Brain microvascular endothelial cell (primary cell): ENCODE results near the gene SMS.

ENCODE experiments used
- DNase-seq: peaks from one replicate; pipeline ENCODE4 v3.0.0-alpha.2; 2020
- H3K27ac ChIP-seq: fragments of 250-450 bp; sonication (Bioruptor Pico); 2 replicates; pipeline ENCODE4 v1.5.1; 2020; ENCODE audit warnings: mild to moderate bottlenecking, moderate library complexity
- H3K27me3 ChIP-seq: fragments of 250-450 bp; sonication (Bioruptor Pico); replicated peaks from 2 replicates; pipeline ENCODE4 v1.5.1; 2020; ENCODE audit warnings: mild to moderate bottlenecking
- H3K36me3 ChIP-seq: fragments of 250-450 bp; sonication (Bioruptor Pico); replicated peaks from 2 replicates; pipeline ENCODE4 v1.5.1; 2020; ENCODE audit warnings: mild to moderate bottlenecking
- H3K4me3 ChIP-seq: 2 replicates; pipeline ENCODE4 v1.5.1; 2011; ENCODE audit warnings: low read depth, mild to moderate bottlenecking, control low read depth, low read length, moderate library complexity
- in situ Hi-C: cut with HindIII; loops from 2 replicates; pipeline ENCODE4 v1.10.0; 2017; ENCODE audit warnings: low sequenced_read_pairs, low pct_ligation_motif_present
- TF ChIP-seq, protein P1 (sequence below): IDR thresholded peaks from 2 replicates; pipeline ENCODE4 v1.5.1; 2011; ENCODE audit warnings: low read depth, mild to moderate bottlenecking, moderate library complexity, low read length, control low read depth, inconsistent platforms; ENCODE audit errors: missing control alignments

Gene SMS

DNA sequence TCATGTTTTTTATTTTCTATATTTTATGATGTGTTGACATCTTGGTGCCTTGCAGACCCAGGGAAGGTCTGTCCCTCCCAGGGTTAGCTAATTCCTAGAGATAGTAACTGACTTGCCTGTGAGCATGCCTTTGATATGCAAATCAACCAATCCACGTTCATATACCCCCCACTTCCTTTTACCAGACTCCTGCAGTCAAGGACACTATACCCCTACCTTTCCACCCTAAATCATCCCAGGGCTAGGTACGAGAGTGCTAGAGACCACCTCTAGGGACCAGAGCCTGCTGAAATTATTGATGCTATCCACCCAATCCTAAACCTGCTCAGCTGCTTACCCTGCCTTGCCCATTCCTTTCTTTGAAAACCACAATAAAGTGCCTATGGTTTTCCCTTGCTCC lies 84.1 kb downstream of the SMS start:
- H3K36me3 ChIP-seq: no peaks in the 10 kb centered on the region
- TF ChIP-seq, protein P1, sequence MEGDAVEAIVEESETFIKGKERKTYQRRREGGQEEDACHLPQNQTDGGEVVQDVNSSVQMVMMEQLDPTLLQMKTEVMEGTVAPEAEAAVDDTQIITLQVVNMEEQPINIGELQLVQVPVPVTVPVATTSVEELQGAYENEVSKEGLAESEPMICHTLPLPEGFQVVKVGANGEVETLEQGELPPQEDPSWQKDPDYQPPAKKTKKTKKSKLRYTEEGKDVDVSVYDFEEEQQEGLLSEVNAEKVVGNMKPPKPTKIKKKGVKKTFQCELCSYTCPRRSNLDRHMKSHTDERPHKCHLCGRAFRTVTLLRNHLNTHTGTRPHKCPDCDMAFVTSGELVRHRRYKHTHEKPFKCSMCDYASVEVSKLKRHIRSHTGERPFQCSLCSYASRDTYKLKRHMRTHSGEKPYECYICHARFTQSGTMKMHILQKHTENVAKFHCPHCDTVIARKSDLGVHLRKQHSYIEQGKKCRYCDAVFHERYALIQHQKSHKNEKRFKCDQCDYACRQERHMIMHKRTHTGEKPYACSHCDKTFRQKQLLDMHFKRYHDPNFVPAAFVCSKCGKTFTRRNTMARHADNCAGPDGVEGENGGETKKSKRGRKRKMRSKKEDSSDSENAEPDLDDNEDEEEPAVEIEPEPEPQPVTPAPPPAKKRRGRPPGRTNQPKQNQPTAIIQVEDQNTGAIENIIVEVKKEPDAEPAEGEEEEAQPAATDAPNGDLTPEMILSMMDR: no peak
- in situ Hi-C loops: no loop called here
- no peak overlapping the region for H3K4me3 ChIP-seq
- DNase-seq: no peak
- no peak overlapping the region for H3K27ac ChIP-seq
- no peaks in the 10 kb centered on the region for H3K27me3 ChIP-seq

DNA sequence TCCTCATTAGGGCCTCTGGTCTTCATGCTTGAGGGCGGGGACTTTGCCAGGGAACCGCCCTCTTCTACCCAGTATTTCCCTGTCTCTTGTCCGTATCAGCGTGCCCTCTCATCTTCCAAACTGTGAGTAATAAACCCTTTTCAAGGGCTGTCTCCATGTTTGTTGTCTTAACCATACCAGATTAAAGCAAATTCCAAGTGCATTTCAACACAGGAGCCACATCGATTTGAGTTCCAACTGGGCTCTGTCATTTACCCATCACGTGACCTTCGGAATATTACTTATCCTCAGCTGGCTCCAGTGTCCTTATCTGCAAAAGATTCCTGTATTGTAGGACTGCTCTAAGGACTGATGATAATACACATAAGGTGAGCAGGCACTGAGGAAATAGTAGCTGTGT lies 85.2 kb downstream of the SMS start:
- peak; percentile 2 for DNase-seq
- TF ChIP-seq, protein P1: no peak
- Histone ChIP-seq H3K36me3 (no peaks in the 10 kb centered on the region), H3K27me3 (no peaks in the 10 kb centered on the region), H3K4me3 (no peak overlapping the region), H3K27ac (no peak overlapping the region)
- in situ Hi-C loops: no loop called here

DNA sequence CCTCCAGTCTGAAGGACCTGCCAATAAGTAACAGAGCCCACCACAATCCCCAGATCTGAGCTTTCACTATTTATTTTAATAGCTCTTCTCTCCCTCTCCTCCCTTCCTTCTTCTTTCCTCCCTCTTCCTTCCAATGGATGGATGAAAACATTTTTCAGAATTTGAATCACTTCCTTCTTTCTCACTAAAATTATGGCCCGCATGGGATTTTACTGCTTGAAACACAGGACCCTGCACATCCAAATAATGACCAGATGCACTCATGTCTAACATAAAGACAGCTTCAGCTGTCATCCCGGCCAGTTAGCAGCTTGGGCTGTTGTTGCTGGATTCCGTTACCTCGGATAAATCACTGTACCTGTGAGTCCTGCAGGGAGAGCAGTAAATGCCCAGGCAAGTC lies 86.2 kb downstream of the SMS start:
- in situ Hi-C loops: no loop called here
- DNase-seq: no peak
- H3K27ac ChIP-seq: no peak overlapping the region
- no peaks in the 10 kb centered on the region for H3K27me3 ChIP-seq
- no peak overlapping the region for H3K4me3 ChIP-seq
- H3K36me3 ChIP-seq: no peaks in the 10 kb centered on the region
- TF ChIP-seq, protein P1: no peak

DNA sequence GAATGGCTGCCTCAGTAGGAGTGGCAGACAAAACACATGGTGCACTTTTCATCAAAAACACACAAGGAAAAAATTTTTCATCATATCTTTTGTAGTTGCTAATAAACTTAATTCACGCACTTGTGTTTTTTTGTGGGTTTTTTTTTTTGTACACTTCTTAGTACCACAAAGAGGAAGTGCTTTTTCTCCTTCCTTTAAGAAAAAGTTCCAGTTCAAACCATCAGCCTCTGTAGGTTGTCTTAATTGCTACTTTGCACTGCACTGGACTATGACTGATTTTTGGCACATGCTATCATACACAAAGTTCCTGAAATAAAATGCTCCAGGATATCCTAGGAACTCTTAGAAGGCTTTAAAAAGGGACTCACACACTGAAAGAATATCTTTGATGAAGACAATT lies 91.6 kb downstream of the SMS start, which contains the start of gene PHEX:
TSS of gene PHEX (plus strand) at position 242 of the 400 bp plus-strand sequence. CDS start 681 bp downstream, outside the sequence.
- TF ChIP-seq, protein P1: no peak
- no peaks in the 10 kb centered on the region for H3K36me3 ChIP-seq
- in situ Hi-C loops: no loop called here

DNA sequence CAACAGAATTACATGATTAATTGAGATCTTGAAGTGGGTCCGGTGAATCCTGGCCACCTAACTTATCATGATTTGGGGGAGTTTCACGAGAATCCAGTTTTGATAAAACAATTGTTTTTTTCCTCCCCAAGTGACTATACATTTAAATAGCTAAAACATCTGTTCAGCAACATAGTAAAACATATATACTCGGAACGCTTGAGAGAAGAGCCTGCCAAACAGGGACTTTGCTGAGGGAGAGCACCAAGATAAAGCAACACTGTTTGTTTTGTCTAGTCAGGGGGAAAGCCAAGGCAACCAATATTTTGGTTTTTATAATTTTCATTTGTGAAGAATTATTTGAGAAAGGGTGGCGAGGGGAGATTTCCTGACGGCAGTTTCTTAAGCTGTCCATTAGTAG lies 92.0 kb downstream of the SMS start:
- Histone ChIP-seq H3K36me3 (no peaks in the 10 kb centered on the region), H3K27me3 (no peaks in the 10 kb centered on the region), H3K27ac (no peak overlapping the region), H3K4me3 (no peak overlapping the region)
- DNase-seq: no peak
- TF ChIP-seq, protein P1: no peak
- in situ Hi-C loops: no loop called here

More for the DNA sequence above, 91.6 kb downstream of the SMS start, which contains the start of gene PHEX:
- DNase-seq: no peak
- Histone ChIP-seq H3K27ac (no peak within 1 kb of the TSS), H3K27me3 (no peaks in the 10 kb centered on the region), H3K4me3 (no peak within 1 kb of the TSS)

DNA sequence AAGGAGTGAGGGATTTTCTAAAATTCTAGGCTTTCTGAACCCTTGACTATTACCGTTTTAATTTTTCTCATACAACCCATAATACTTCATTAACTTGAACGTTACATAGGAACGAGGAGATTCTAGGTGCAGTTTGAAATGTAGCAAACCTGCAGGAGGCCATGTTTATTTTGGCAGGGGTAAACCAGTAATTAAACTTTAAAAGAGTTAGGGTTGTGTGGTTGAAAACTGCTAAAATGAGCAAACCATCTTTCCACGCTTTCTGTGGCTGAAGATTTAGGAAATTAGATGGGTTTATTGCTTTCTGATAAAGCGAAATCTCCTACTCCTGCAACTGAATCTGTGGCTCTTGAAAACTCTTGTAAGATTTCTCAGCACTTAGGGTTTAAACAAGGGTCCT lies 93.3 kb downstream of the SMS start:
- Histone ChIP-seq H3K4me3 (no peak overlapping the region), H3K27me3 (no peaks in the 10 kb centered on the region), H3K27ac (no peak overlapping the region), H3K36me3 (no peaks in the 10 kb centered on the region)
- TF ChIP-seq, protein P1: no peak
- no peak for DNase-seq
- in situ Hi-C loops: no loop called here
